HepG2 (cell line): Measurements from ENCODE around the gene CITED4. TPM values are rescaled to one million over a fixed set of nuclear protein-coding genes. Genes with fewer than 3 reads are reported as not detected.
A peak's percentile ranks its signal among the peaks of the same experiment; 100 is the strongest.

Source experiments
- HOXA9 ChIP-seq: sonication (generic); formaldehyde crosslinking; IDR thresholded peaks from 2 replicates; pipeline ENCODE4 v1.8.1; 2022; ENCODE audit warnings: missing genetic modification reagents, mild to moderate bottlenecking, moderate library complexity, borderline replicate concordance
- JUNB ChIP-seq: sonication (generic); formaldehyde crosslinking; IDR thresholded peaks from 2 replicates; pipeline ENCODE4 v1.8.0; 2022; ENCODE audit warnings: missing genetic modification reagents, mild to moderate bottlenecking, borderline replicate concordance
- POLR2A ChIP-seq, 2 experiments: IDR thresholded peaks; 2 replicates each; pipeline ENCODE4 v1.6.1; 2011; ENCODE audit warnings: low read depth in 2 of 2, low read length in 2 of 2, mild to moderate bottlenecking in 1 of 2, moderate library complexity in 1 of 2; ENCODE audit not compliant: insufficient read depth in 1 of 2
- PTBP1 ChIP-seq: fragments of 200-400 bp; formaldehyde crosslinking; IDR thresholded peaks from 2 replicates; pipeline ENCODE4 v1.6.1; 2018; ENCODE audit warnings: low read length, low read depth; ENCODE audit not compliant: poor library complexity, severe bottlenecking
- SIX1 ChIP-seq: sonication (generic); formaldehyde crosslinking; IDR thresholded peaks from 2 replicates; pipeline ENCODE4 v1.4.0; 2020; ENCODE audit warnings: missing genetic modification reagents, borderline replicate concordance
- STAT5B ChIP-seq: sonication (generic); formaldehyde crosslinking; IDR thresholded peaks from 2 replicates; pipeline ENCODE4 v1.4.0; 2020; ENCODE audit warnings: missing genetic modification reagents
- ZBTB38 ChIP-seq: sonication (generic); formaldehyde crosslinking; IDR thresholded peaks from 2 replicates; pipeline ENCODE4 v1.5.1; 2020; ENCODE audit warnings: mild to moderate bottlenecking, missing genetic modification reagents
- ZNF20 ChIP-seq: sonication (generic); formaldehyde crosslinking; IDR thresholded peaks from 2 replicates; pipeline ENCODE4 v1.4.0; 2020; ENCODE audit warnings: mild to moderate bottlenecking, moderate library complexity, missing genetic modification reagents
- ZNF891 ChIP-seq: sonication (generic); formaldehyde crosslinking; IDR thresholded peaks from 2 replicates; pipeline ENCODE4 v1.5.0; 2020; ENCODE audit warnings: mild to moderate bottlenecking, missing genetic modification reagents
- polyA plus RNA-seq, 8 experiments: library from polyadenylated mRNA; depleted of rRNA in 3 of 8; stranded (reverse) in 7 of 8; unstranded in 1 of 8; fragments of >200 nt; fragmentation: Illumina TruSeq in 4 of 8; extraction: Trizol in 4 of 8; gene quantifications; 2 replicates each; pipeline versions ENCODE4 v1.2.1 to v1.2.3, GENCODE V29; 2011 to 2016; ENCODE audit warnings: low read depth in 4 of 8, missing spikeins in 1 of 8, mixed read lengths in 1 of 8; ENCODE audit not compliant: insufficient read depth in 1 of 8
- total RNA-seq, 5 experiments: library from RNA; depleted of rRNA; stranded (reverse); fragments of >200 nt; fragmentation: Illumina TruSeq; extraction: Trizol; gene quantifications; 2 replicates each; pipeline ENCODE4 v1.2.3, GENCODE V29; 2016; ENCODE audit warnings: low read depth in 1 of 5
- TF ChIP-seq, protein P1 (sequence below): IDR thresholded peaks from 2 replicates; pipeline ENCODE4 v1.6.1; 2016; ENCODE audit warnings: mild to moderate bottlenecking
- TF ChIP-seq, protein P2 (sequence below): sonication (generic); formaldehyde crosslinking; IDR thresholded peaks from 2 replicates; pipeline ENCODE4 v1.4.0; 2020; ENCODE audit warnings: mild to moderate bottlenecking, missing genetic modification reagents
- TF ChIP-seq, protein P3 (sequence below): sonication (generic); formaldehyde crosslinking; IDR thresholded peaks from 2 replicates; pipeline ENCODE4 v1.4.0; 2020; ENCODE audit warnings: missing genetic modification reagents, borderline replicate concordance
- TF ChIP-seq, protein P4 (sequence below): sonication (generic); formaldehyde crosslinking; IDR thresholded peaks from 2 replicates; pipeline ENCODE4 v1.4.0; 2020; ENCODE audit warnings: missing genetic modification reagents
- TF ChIP-seq, protein P5 (sequence below): IDR thresholded peaks from 2 replicates; pipeline ENCODE4 v1.6.1; 2016
- TF ChIP-seq, protein P6 (sequence below): IDR thresholded peaks from 2 replicates; pipeline ENCODE4 v1.6.1; 2018; ENCODE audit warnings: missing genetic modification reagents, mild to moderate bottlenecking, missing compliant biosample characterization
- TF ChIP-seq, protein P7 (sequence below): sonication (generic); formaldehyde crosslinking; IDR thresholded peaks from 2 replicates; pipeline ENCODE4 v1.5.0; 2020; ENCODE audit warnings: missing genetic modification reagents, mild to moderate bottlenecking, borderline replicate concordance

The CITED4 gene
- total and polyA plus RNA-seq, 2 of the 13 experiments (the other 11 are each of a cell fraction or from before 2014, with no cell fraction given) = 1.5 to 9.9 TPM

DNA sequence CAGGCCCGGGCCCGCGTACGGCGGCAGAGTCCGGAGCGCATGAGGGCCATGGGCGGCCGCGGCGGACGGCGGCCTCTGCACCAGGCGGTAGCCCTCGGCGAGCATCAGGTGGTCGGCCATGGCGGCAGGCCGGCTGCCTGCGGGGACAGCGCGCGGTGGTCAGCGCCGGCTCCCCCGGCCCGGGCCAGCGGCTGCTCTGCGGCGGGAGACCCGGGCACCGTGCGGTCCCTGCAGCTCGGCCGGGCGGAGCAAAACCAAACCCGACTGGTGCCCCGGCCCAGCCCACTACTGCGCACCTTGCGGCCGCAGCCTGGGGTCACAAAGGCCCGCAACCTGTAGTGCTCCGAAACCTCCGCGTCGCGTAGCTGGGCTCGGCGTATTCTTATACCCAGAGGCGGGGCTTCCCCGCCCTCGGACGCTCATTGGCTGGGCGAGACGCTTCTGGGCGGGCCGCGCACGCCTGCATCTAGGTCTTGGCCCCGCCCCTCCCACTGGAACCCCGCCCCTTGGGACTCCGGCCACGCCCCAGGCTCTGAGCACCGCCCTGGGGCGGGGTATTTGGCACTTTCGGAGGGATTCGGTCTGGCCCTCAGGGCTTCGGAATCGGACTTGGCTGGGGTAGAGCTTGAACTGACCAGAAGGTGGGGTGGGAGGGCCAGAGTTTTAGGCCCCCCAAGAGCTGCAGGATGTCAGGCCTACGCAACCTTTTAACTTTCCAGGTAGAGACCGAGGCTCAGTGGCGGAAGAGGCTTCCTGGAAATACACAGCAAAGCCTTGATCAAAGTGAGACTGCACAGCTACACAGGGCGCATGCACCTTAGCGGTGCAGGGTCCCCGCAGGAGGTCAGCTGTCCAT lies at the start of gene CITED4 (continued):
- TF ChIP-seq, protein P1, sequence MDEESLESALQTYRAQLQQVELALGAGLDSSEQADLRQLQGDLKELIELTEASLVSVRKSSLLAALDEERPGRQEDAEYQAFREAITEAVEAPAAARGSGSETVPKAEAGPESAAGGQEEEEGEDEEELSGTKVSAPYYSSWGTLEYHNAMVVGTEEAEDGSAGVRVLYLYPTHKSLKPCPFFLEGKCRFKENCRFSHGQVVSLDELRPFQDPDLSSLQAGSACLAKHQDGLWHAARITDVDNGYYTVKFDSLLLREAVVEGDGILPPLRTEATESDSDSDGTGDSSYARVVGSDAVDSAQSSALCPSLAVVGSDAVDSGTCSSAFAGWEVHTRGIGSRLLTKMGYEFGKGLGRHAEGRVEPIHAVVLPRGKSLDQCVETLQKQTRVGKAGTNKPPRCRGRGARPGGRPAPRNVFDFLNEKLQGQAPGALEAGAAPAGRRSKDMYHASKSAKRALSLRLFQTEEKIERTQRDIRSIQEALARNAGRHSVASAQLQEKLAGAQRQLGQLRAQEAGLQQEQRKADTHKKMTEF = no peak
- TF ChIP-seq, protein P2, sequence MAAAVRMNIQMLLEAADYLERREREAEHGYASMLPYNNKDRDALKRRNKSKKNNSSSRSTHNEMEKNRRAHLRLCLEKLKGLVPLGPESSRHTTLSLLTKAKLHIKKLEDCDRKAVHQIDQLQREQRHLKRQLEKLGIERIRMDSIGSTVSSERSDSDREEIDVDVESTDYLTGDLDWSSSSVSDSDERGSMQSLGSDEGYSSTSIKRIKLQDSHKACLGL (CRISPR knock-in tag) = no peak
- TF ChIP-seq ZNF20 (CRISPR knock-in tag) (no peak), HOXA9 (CRISPR knock-in tag) (no peak), PTBP1 (no peak), STAT5B (no peak), JUNB (CRISPR knock-in tag) (no peak), SIX1 (CRISPR knock-in tag) (no peak), ZNF891 (peak; percentile 23; the same call in 1 of the 2 replicates), POLR2A (IDR thresholded peaks at IDR 0.05; ENCODE audit: insufficient read depth in 1 of 2, low read depth in 2 of 2, low read length in 2 of 2) (peak; percentile 97 to 99), ZBTB38 (CRISPR knock-in tag) (no peak)
- TF ChIP-seq, protein P3, sequence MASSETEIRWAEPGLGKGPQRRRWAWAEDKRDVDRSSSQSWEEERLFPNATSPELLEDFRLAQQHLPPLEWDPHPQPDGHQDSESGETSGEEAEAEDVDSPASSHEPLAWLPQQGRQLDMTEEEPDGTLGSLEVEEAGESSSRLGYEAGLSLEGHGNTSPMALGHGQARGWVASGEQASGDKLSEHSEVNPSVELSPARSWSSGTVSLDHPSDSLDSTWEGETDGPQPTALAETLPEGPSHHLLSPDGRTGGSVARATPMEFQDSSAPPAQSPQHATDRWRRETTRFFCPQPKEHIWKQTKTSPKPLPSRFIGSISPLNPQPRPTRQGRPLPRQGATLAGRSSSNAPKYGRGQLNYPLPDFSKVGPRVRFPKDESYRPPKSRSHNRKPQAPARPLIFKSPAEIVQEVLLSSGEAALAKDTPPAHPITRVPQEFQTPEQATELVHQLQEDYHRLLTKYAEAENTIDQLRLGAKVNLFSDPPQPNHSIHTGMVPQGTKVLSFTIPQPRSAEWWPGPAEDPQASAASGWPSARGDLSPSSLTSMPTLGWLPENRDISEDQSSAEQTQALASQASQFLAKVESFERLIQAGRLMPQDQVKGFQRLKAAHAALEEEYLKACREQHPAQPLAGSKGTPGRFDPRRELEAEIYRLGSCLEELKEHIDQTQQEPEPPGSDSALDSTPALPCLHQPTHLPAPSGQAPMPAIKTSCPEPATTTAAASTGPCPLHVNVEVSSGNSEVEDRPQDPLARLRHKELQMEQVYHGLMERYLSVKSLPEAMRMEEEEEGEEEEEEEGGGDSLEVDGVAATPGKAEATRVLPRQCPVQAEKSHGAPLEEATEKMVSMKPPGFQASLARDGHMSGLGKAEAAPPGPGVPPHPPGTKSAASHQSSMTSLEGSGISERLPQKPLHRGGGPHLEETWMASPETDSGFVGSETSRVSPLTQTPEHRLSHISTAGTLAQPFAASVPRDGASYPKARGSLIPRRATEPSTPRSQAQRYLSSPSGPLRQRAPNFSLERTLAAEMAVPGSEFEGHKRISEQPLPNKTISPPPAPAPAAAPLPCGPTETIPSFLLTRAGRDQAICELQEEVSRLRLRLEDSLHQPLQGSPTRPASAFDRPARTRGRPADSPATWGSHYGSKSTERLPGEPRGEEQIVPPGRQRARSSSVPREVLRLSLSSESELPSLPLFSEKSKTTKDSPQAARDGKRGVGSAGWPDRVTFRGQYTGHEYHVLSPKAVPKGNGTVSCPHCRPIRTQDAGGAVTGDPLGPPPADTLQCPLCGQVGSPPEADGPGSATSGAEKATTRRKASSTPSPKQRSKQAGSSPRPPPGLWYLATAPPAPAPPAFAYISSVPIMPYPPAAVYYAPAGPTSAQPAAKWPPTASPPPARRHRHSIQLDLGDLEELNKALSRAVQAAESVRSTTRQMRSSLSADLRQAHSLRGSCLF = no peak
- TF ChIP-seq, protein P4, sequence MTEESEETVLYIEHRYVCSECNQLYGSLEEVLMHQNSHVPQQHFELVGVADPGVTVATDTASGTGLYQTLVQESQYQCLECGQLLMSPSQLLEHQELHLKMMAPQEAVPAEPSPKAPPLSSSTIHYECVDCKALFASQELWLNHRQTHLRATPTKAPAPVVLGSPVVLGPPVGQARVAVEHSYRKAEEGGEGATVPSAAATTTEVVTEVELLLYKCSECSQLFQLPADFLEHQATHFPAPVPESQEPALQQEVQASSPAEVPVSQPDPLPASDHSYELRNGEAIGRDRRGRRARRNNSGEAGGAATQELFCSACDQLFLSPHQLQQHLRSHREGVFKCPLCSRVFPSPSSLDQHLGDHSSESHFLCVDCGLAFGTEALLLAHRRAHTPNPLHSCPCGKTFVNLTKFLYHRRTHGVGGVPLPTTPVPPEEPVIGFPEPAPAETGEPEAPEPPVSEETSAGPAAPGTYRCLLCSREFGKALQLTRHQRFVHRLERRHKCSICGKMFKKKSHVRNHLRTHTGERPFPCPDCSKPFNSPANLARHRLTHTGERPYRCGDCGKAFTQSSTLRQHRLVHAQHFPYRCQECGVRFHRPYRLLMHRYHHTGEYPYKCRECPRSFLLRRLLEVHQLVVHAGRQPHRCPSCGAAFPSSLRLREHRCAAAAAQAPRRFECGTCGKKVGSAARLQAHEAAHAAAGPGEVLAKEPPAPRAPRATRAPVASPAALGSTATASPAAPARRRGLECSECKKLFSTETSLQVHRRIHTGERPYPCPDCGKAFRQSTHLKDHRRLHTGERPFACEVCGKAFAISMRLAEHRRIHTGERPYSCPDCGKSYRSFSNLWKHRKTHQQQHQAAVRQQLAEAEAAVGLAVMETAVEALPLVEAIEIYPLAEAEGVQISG (CRISPR knock-in tag) = no peak
- TF ChIP-seq, protein P5, sequence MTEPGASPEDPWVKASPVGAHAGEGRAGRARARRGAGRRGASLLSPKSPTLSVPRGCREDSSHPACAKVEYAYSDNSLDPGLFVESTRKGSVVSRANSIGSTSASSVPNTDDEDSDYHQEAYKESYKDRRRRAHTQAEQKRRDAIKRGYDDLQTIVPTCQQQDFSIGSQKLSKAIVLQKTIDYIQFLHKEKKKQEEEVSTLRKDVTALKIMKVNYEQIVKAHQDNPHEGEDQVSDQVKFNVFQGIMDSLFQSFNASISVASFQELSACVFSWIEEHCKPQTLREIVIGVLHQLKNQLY (CRISPR knock-in tag) = 0 out of 2 replicates have a peak, but pooled peaks have one; percentile 14
- TF ChIP-seq, protein P6, sequence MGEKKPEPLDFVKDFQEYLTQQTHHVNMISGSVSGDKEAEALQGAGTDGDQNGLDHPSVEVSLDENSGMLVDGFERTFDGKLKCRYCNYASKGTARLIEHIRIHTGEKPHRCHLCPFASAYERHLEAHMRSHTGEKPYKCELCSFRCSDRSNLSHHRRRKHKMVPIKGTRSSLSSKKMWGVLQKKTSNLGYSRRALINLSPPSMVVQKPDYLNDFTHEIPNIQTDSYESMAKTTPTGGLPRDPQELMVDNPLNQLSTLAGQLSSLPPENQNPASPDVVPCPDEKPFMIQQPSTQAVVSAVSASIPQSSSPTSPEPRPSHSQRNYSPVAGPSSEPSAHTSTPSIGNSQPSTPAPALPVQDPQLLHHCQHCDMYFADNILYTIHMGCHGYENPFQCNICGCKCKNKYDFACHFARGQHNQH = no peak
- TF ChIP-seq, protein P7, sequence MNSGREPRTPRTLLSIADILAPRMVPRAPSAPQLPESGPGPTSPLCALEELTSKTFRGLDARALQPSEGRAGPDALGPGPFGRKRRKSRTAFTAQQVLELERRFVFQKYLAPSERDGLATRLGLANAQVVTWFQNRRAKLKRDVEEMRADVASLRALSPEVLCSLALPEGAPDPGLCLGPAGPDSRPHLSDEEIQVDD = no peak
